ENCODE measurements around the gene TMEM272.
A peak's percentile ranks its signal among the peaks of the same experiment; 100 is the strongest.

TMEM272 gene

GRCh38 chr13:51794964-51795363 lies 50.0 kb downstream of the TMEM272 start:
- Histone ChIP-seq H3K36me3 (ENCODE audit: insufficient read depth, low read length) (no peaks in the 10 kb centered on the region), H3K4me2 (ENCODE audit: insufficient read depth, low read length) (no peak overlapping the region), H2AFZ (ENCODE audit: low read depth, low read length) (no peak overlapping the region), H3K4me3 (ENCODE audit: low read depth in 1 of 2, low read length in 2 of 2) (no peak overlapping the region), H3K9ac (ENCODE audit: low read depth, low read length) (no peak overlapping the region), H3K4me1 (ENCODE audit: insufficient read depth, low read length) (no peaks in the 10 kb centered on the region), H3K79me2 (ENCODE audit: insufficient read depth, low read length) (no peaks in the 10 kb centered on the region), H3K9me3 (ENCODE audit: insufficient read depth, low read length, severe bottlenecking) (no peaks in the 10 kb centered on the region), H3K27me3 (ENCODE audit: insufficient read depth, low read length, poor library complexity) (no peaks in the 10 kb centered on the region), H4K20me1 (ENCODE audit: insufficient read depth, low read length) (no peaks in the 10 kb centered on the region), H3K27ac (ENCODE audit: low read length) (no peak overlapping the region)
- no peak for DNase-seq
- ATAC-seq (ENCODE audit: insufficient read depth, low read depth): no peak
- TF ChIP-seq CTCF (IDR thresholded peaks at IDR 0.05; ENCODE audit: borderline replicate concordance, extremely low read depth, low read length, poor library complexity, severe bottlenecking) (no peak), EZH2 (IDR thresholded peaks at IDR 0.05; ENCODE audit: borderline replicate concordance, low read depth, low read length, severe bottlenecking) (no peak)

GRCh38 chr13:51793570-51794271 lies 51.3 kb downstream of the TMEM272 start:
- Histone ChIP-seq H3K79me2 (ENCODE audit: insufficient read depth, low read length) (no peaks in the 10 kb centered on the region), H3K9ac (ENCODE audit: low read depth, low read length) (no peak overlapping the region), H3K4me1 (ENCODE audit: insufficient read depth, low read length) (no peaks in the 10 kb centered on the region), H3K4me2 (ENCODE audit: insufficient read depth, low read length) (no peak overlapping the region), H3K27me3 (ENCODE audit: insufficient read depth, low read length, poor library complexity) (no peaks in the 10 kb centered on the region), H3K4me3 (ENCODE audit: low read depth in 1 of 2, low read length in 2 of 2) (no peak overlapping the region), H3K27ac (ENCODE audit: low read length) (no peak overlapping the region), H2AFZ (ENCODE audit: low read depth, low read length) (no peak overlapping the region), H4K20me1 (ENCODE audit: insufficient read depth, low read length) (no peaks in the 10 kb centered on the region), H3K36me3 (ENCODE audit: insufficient read depth, low read length) (no peaks in the 10 kb centered on the region), H3K9me3 (ENCODE audit: insufficient read depth, low read length, severe bottlenecking) (no peaks in the 10 kb centered on the region)
- DNase-seq (no peak), ATAC-seq (ENCODE audit: insufficient read depth, low read depth) (peak; percentile 41; the same call in 1 of the 3 replicates)
- TF ChIP-seq EZH2 (IDR thresholded peaks at IDR 0.05; ENCODE audit: borderline replicate concordance, low read depth, low read length, severe bottlenecking): no peak
- TF ChIP-seq CTCF (IDR thresholded peaks at IDR 0.05; ENCODE audit: borderline replicate concordance, extremely low read depth, low read length, poor library complexity, severe bottlenecking): no peak

GRCh38 chr13:51786425-51787265 lies 58.3 kb downstream of the TMEM272 start:
- Histone ChIP-seq H3K9ac (ENCODE audit: low read depth, low read length) (no peak overlapping the region), H3K27ac (ENCODE audit: low read length) (no peak overlapping the region), H3K27me3 (ENCODE audit: insufficient read depth, low read length, poor library complexity) (no peaks in the 10 kb centered on the region), H3K4me1 (ENCODE audit: insufficient read depth, low read length) (no peaks in the 10 kb centered on the region), H2AFZ (ENCODE audit: low read depth, low read length) (no peak overlapping the region), H3K36me3 (ENCODE audit: insufficient read depth, low read length) (no peaks in the 10 kb centered on the region), H3K79me2 (ENCODE audit: insufficient read depth, low read length) (no peaks in the 10 kb centered on the region), H4K20me1 (ENCODE audit: insufficient read depth, low read length) (no peaks in the 10 kb centered on the region), H3K9me3 (ENCODE audit: insufficient read depth, low read length, severe bottlenecking) (no peaks in the 10 kb centered on the region), H3K4me2 (ENCODE audit: insufficient read depth, low read length) (no peak overlapping the region), H3K4me3 (ENCODE audit: low read depth in 1 of 2, low read length in 2 of 2) (no peak overlapping the region)
- TF ChIP-seq CTCF (IDR thresholded peaks at IDR 0.05; ENCODE audit: borderline replicate concordance, extremely low read depth, low read length, poor library complexity, severe bottlenecking) (no peak), EZH2 (IDR thresholded peaks at IDR 0.05; ENCODE audit: borderline replicate concordance, low read depth, low read length, severe bottlenecking) (no peak)
- ATAC-seq (ENCODE audit: insufficient read depth, low read depth) (no peak), DNase-seq (no peak)
